OCI-M2 (cell line): ENCODE measurements around the gene EIF1AX.
"Not testable (repeated sequence)": the region's sequence is repeated elsewhere in the genome, so short reads cannot be mapped to it uniquely, and the experiment has no call there.

ENCODE experiments used
- DNase-seq: peaks from one replicate; lab custom pipeline; 2025; ENCODE audit not compliant: unreplicated experiment; lab: John Stamatoyannopoulos, UW

EIF1AX gene

GRCh38 chrX:20127440-20127839 is 14.2 kb downstream of the EIF1AX start:
- DNase-seq = not testable (repeated sequence)

GRCh38 chrX:20126833-20127232 is 14.8 kb downstream of the EIF1AX start:
- not testable (repeated sequence) for DNase-seq

GRCh38 chrX:20124964-20125363 is 16.7 kb downstream of the EIF1AX start:
- no peak for DNase-seq

GRCh38 chrX:20118065-20118824 is 23.4 kb downstream of the EIF1AX start:
- DNase-seq = no peak

- DNase-seq = no peak
These were observed 24.9 kb downstream of the EIF1AX start, which contains the start of gene MAP7D2 for GRCh38 chrX:20116577-20117240. MAP7D2 (minus strand) TSS chrX:20116907; CDS start chrX:20116879, 28 bp downstream.

GRCh38 chrX:20116087-20116576 is 25.5 kb downstream of the EIF1AX start:
- DNase-seq = no peak

GRCh38 chrX:20112022-20112774 is 29.4 kb downstream of the EIF1AX start:
- no peak for DNase-seq

- no peak for DNase-seq
These were observed 30.4 kb downstream of the EIF1AX start for GRCh38 chrX:20111271-20111670.

GRCh38 chrX:20101934-20102581 is 39.6 kb downstream of the EIF1AX start:
- DNase-seq = no peak

- DNase-seq = no peak
These were observed 50.1 kb downstream of the EIF1AX start for GRCh38 chrX:20091499-20091898.

- DNase-seq = no peak
These were observed 51.8 kb downstream of the EIF1AX start for GRCh38 chrX:20089845-20090244.

GRCh38 chrX:20080277-20080676 is 61.4 kb downstream of the EIF1AX start:
- DNase-seq = no peak
